ENCODE results near the gene BRI3.
"Not testable (repeated sequence)": the region's sequence is repeated elsewhere in the genome, so short reads cannot be mapped to it uniquely, and the experiment has no call there.

BRI3 gene

GRCh38 chr7:98315994-98316527, 34.6 kb downstream of the BRI3 start:
- not testable (repeated sequence) for DNase-seq

DNA sequence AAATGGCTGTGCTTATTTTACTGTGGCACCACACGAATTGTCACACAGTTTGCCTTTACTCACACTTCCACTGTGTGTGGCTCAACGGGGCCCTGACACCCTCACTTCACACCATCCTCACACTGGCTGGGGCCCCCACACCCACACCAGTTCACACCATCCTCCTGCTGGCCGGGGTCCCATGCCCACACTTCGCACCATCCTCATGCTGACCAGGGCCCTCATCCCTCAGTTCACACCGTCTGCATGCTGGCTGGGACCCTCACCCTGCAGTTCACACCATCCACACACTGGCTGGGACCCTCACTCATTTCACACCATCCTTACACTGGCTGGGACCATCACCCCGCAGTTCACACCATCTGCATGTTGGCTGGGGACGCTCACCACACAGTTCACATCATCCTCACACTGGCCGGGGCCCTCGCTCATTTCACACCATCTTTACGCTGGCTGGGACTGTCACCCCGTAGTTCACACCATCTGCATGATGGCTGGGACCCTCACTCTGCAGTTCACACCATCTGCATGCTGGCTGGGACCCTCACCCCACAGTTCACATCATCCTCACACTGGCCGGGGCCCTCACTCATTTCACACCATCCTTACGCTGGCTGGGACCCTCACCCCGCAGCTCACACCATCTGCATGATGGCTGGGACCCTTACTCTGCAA, 36.0 kb downstream of the BRI3 start:
- DNase-seq = no peak

- DNase-seq = no peak
Observed at GRCh38 chr7:98319176-98319575, 37.7 kb downstream of the BRI3 start.

DNA sequence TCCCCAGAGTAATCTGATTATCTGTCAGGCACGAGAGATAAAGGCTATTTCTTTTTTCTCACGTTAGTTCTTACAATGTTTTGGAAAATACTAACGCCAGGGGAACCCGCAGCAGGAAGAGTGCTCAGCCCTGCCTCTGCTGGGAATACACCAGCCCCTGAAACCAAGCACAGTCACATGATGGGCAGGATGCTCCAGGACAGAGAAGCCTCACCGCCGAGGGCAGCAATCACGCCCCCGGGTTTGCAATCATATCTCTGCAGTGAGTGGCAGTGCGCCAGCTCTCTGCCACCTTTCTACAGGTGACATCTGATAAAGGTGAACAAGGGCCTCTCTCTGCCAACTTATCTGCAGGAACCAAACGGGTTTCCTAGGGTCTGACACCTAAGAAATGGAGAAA, 39.8 kb downstream of the BRI3 start:
- DNase-seq = no peak

DNA sequence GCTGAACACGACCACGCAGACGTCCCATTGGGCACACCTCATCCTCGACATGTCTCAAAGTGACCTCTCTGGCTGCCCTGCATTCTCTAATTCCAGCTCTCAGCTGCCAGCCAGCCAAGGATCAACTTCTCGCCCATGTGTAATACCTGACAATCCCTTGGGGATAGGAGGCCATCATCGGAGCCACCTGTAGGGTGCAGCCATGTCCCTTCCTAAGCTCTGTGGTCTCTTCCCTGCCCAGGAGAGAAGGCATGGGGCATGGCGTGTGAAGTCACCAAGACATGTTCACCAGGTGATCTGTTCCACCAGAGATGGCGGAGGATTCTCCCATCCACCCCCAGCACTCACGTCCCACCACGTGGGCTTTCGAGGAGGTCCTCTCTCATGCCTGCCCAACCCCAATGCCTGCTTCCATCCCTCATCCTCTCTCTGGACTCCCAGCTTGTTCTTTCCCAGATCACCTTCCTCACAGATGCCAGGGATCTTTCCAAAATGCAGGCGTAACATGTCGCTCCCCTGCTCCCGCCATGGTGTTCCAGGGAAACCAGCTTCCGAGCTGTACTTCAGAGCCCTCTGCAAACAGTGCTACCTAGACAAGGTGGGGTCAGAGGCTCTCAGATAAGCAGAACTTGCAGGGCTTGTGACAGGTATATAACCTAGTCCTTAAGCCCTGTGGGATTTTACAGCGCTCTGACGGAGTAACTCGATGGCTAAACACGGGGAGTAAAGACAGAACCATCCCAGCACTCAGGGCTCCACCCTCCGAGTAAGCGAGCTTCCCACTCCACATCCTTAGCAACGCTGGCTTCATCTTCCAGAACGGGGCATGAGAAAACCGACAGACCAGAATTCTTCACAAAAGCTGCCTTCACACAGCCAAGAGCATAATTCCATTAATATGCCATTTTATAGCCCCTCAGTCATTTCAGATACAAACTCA, 41.1 kb downstream of the BRI3 start:
- DNase-seq = no peak

- DNase-seq = no peak
Observed at GRCh38 chr7:98323597-98324322, 42.3 kb downstream of the BRI3 start.

GRCh38 chr7:98324782-98325181, 43.3 kb downstream of the BRI3 start:
- DNase-seq = no peak

GRCh38 chr7:98329100-98329790, 47.8 kb downstream of the BRI3 start:
- DNase-seq = no peak

DNA sequence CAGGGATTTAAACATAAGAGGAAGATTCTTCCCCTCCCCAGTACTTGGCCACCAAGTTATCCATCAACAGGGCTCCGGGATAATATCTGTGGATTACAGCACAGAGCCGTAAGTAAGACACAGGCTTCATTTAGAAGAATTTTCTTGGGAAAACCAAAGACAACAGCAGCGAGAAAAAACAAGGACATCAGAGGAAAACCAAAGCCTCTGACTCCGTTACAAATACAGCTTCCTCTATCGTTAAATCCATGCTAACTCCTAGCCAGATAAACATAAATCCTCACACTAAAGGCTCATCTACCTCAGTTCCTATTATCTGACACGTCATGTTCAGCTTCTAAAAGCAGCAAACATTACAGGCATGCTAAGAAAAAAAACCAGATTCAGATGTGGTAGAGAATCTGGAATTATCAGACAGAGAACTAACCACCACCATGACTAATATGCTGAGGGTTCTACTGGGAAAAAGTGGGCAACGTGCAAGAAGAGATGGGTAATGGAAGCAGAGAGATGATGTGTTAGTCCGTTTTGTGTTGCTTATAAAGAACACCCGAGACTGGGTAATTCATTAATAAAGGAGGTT, 48.4 kb downstream of the BRI3 start:
- no peak for DNase-seq

GRCh38 chr7:98330926-98331529, 49.5 kb downstream of the BRI3 start:
- DNase-seq = no peak

GRCh38 chr7:98334081-98334480, 52.6 kb downstream of the BRI3 start:
- DNase-seq = no peak

DNA sequence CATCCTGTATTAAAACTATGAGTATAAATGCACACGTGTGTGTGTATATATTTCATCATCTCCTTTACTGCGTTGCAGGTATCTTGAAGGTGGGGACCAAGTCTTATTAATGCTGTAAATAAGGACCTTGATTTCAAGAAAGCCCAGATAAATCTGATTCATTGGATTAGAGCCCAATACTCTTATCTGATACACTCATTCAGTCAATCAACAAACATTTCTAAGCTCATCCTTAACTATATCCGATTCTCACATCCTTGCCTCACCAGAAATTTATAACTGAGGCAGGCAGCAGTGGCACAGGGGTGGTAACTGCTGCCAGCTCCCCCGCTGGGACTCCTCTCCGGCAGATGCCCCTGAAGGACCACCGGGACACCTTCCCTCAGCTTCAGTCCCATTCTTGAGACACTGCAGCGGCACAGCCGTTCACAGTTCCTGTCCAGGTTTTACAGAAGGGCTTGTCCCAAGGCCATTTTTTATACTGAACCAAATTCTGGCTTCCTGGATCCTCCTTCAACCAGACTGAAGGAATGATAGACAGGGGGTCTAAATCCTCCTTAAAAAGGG, 54.0 kb downstream of the BRI3 start:
- no peak for DNase-seq

- DNase-seq = no peak
Observed at GRCh38 chr7:98338441-98338840, 57.0 kb downstream of the BRI3 start.

- no peak for DNase-seq
Observed at GRCh38 chr7:98339043-98339442, 57.6 kb downstream of the BRI3 start.

DNA sequence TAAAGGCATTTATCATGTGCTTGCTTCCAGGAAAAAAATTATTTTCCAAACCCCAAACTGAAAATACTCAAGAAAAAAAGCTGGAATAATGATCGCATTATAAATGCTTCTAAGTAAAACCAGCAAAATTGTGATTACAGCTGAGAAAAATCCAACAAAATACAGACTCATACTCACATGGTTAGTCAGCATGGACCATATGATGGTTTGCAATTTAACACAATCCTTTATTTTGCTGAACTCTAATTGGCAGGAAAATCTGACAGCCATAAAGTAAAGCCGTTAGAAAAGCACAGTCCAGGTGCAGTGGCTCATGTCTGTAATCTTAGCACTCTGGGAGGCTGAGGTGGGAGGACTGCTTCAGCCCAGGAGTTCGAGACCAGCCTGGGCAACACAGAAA, 59.6 kb downstream of the BRI3 start:
- no peak for DNase-seq
